Common myeloid progenitor, CD34-positive (primary cell): ENCODE results near the gene CELA3B.
"Not testable (repeated sequence)": the region's sequence is repeated elsewhere in the genome, so short reads cannot be mapped to it uniquely, and the experiment has no call there.

Experiments used
- CTCF ChIA-PET: fragments of 350-600 bp; sonication (Branson Sonifier 250); formaldehyde crosslinking; loops from one replicate; lab custom pipeline; 2021; ENCODE audit warnings: antibody characterized with exemption; lab: Charles Lee
- POLR2A ChIA-PET: fragments of 350-600 bp; sonication (Branson Sonifier 250); formaldehyde crosslinking; loops from one replicate; lab custom pipeline; 2021; ENCODE audit warnings: antibody characterized with exemption; lab: Charles Lee
- DNase-seq, 3 donors: peaks; one replicate each; pipeline versions ENCODE4 v3.0.0 to v3.0.0-alpha.2; 2013
- H3K27ac ChIP-seq, 2 experiments: 1 replicate in 1 of 2; 2 replicates in 1 of 2; pipeline ENCODE4 v1.7.0; 2013; ENCODE audit warnings: inconsistent platforms in 2 of 2, low read length in 2 of 2, mild to moderate bottlenecking in 2 of 2, low read depth in 1 of 2, moderate library complexity in 1 of 2; ENCODE audit not compliant: severe bottlenecking in 2 of 2, insufficient read depth in 1 of 2, poor library complexity in 1 of 2
- H3K27me3 ChIP-seq, 5 experiments: replicated peaks in 2 of 5; 1 replicate in 3 of 5; 2 replicates in 2 of 5; pipeline versions ENCODE4 v1.6.1 to v1.7.0; 2013; ENCODE audit warnings: low read length in 4 of 5, mild to moderate bottlenecking in 2 of 5, moderate library complexity in 2 of 5, inconsistent platforms in 1 of 5; ENCODE audit not compliant: insufficient read depth in 5 of 5, control insufficient read depth in 4 of 5
- H3K36me3 ChIP-seq, 4 experiments: 1 replicate in 2 of 4; 2 replicates in 2 of 4; pipeline versions ENCODE4 v1.6.1 to v1.7.0; 2013; ENCODE audit warnings: low read length in 3 of 4, control low read depth in 1 of 4, mild to moderate bottlenecking in 1 of 4; ENCODE audit not compliant: control insufficient read depth in 4 of 4, insufficient read depth in 4 of 4
- H3K4me1 ChIP-seq, 4 experiments: 1 replicate in 3 of 4; 2 replicates in 1 of 4; pipeline versions ENCODE4 v1.6.1 to v1.7.1; 2013; ENCODE audit warnings: low read length in 3 of 4, mild to moderate bottlenecking in 3 of 4, control low read depth in 1 of 4, inconsistent platforms in 1 of 4, moderate library complexity in 1 of 4; ENCODE audit not compliant: control insufficient read depth in 4 of 4, insufficient read depth in 4 of 4; ENCODE audit errors: control extremely low read depth in 1 of 4
- H3K4me3 ChIP-seq, 7 experiments: 1 replicate in 4 of 7; 2 replicates in 3 of 7; pipeline versions ENCODE4 v1.5.1 to v1.7.0; 2013; ENCODE audit warnings: mild to moderate bottlenecking in 7 of 7, low read length in 6 of 7, moderate library complexity in 6 of 7, inconsistent platforms in 2 of 7, low read depth in 2 of 7, control low read depth in 1 of 7; ENCODE audit not compliant: insufficient read depth in 4 of 7, control insufficient read depth in 1 of 7; ENCODE audit errors: extremely low read depth in 1 of 7
- H3K9me3 ChIP-seq, 5 experiments: 1 replicate in 4 of 5; 2 replicates in 1 of 5; pipeline versions ENCODE4 v1.6.1 to v1.7.1; 2013; ENCODE audit warnings: low read length in 4 of 5, mild to moderate bottlenecking in 2 of 5, inconsistent platforms in 1 of 5, low read depth in 1 of 5, moderate library complexity in 1 of 5; ENCODE audit not compliant: control insufficient read depth in 4 of 5, insufficient read depth in 2 of 5; ENCODE audit errors: control extremely low read depth in 1 of 5
- WGBS: methylation state at CpG from one replicate; pipeline ENCODE4 v1.1.5; 2013; ENCODE audit not compliant: insufficient coverage; 5-methylcytosine and 5-hydroxymethylcytosine counted together

The CELA3B gene

GRCh38 chr1:21989672-21990393 lies 13.0 kb downstream of the CELA3B start:
- not testable (repeated sequence) for H3K9me3 ChIP-seq

GRCh38 chr1:21992186-21992585 lies 15.4 kb downstream of the CELA3B start:
- WGBS = 79% methylated on average over 2 of the region's 3 CpGs
- H3K36me3 ChIP-seq, DNase-seq, H3K9me3 ChIP-seq, H3K4me3 ChIP-seq, H3K27ac ChIP-seq, H3K27me3 ChIP-seq, H3K4me1 ChIP-seq, POLR2A ChIA-PET: not testable (repeated sequence)
- CTCF ChIA-PET = interaction anchor here (0.7 to 1.6 kb wide), 3 partner anchors 9 to 74 kb away, joined by 3 read pairs; partner anchors contain the start of gene CELA3A

More at GRCh38 chr1:21989672-21990393, 13.0 kb downstream of the CELA3B start:
- H3K27me3 ChIP-seq, CTCF ChIA-PET, DNase-seq, H3K4me3 ChIP-seq, POLR2A ChIA-PET, H3K36me3 ChIP-seq, H3K27ac ChIP-seq, H3K4me1 ChIP-seq: not testable (repeated sequence)
- no CpG with 5 or more reads among the region's 5 CpGs for WGBS

GRCh38 chr1:21994716-21995115 lies 17.9 kb downstream of the CELA3B start:
- H3K9me3 ChIP-seq, H3K4me3 ChIP-seq, H3K36me3 ChIP-seq, H3K27ac ChIP-seq, CTCF ChIA-PET, POLR2A ChIA-PET, DNase-seq, H3K4me1 ChIP-seq, H3K27me3 ChIP-seq: not testable (repeated sequence)
- WGBS = 92% methylated on average over 7 of the region's 8 CpGs

- WGBS = 100% methylated on average over 1 of the region's 3 CpGs
- H3K27ac ChIP-seq, H3K36me3 ChIP-seq, H3K4me1 ChIP-seq, H3K27me3 ChIP-seq, CTCF ChIA-PET, H3K9me3 ChIP-seq, DNase-seq, POLR2A ChIA-PET, H3K4me3 ChIP-seq: not testable (repeated sequence)
Observed at GRCh38 chr1:21996663-21996970, 19.8 kb downstream of the CELA3B start.

GRCh38 chr1:21997891-21998623 lies 21.2 kb downstream of the CELA3B start:
- not testable (repeated sequence) for H3K27me3 ChIP-seq
- POLR2A ChIA-PET = interaction anchor here (0.6 kb wide), 1 partner anchor 39 kb away, joined by 7 read pairs; no protein-coding TSS in a partner anchor

GRCh38 chr1:21998624-21999294 lies 21.9 kb downstream of the CELA3B start:
- H3K27ac ChIP-seq, POLR2A ChIA-PET, H3K36me3 ChIP-seq, H3K4me3 ChIP-seq, CTCF ChIA-PET, H3K4me1 ChIP-seq, DNase-seq, H3K9me3 ChIP-seq, H3K27me3 ChIP-seq: not testable (repeated sequence)
- WGBS = no CpG with 5 or more reads among the region's 15 CpGs

More at GRCh38 chr1:21997891-21998623, 21.2 kb downstream of the CELA3B start:
- 86% methylated on average over 1 of the region's 9 CpGs for WGBS
- CTCF ChIA-PET = interaction anchor here (0.6 to 0.9 kb wide), 2 partner anchors 35 to 706 kb away, joined by 3 to 4 read pairs; no protein-coding TSS in a partner anchor
- not testable (repeated sequence) for H3K4me3 ChIP-seq, H3K4me1 ChIP-seq, H3K36me3 ChIP-seq, H3K9me3 ChIP-seq, H3K27ac ChIP-seq
- peak in 2 of 3 donors; percentile 31 to 61 for DNase-seq

GRCh38 chr1:21999645-22000044 lies 22.8 kb downstream of the CELA3B start:
- H3K27ac ChIP-seq, H3K36me3 ChIP-seq, CTCF ChIA-PET, H3K27me3 ChIP-seq, POLR2A ChIA-PET, H3K9me3 ChIP-seq, H3K4me1 ChIP-seq, H3K4me3 ChIP-seq, DNase-seq: not testable (repeated sequence)
- WGBS = 73% methylated on average over 2 of the region's 7 CpGs
